Panc1 (cell line): ENCODE results near the gene INPPL1.

ENCODE experiments used
- POLR2AphosphoS5 ChIP-seq: IDR thresholded peaks from 2 replicates; pipeline ENCODE4 v1.6.1; 2012; ENCODE audit warnings: mild to moderate bottlenecking, low read depth, low read length, moderate library complexity
- SIN3A ChIP-seq: IDR thresholded peaks from 2 replicates; pipeline ENCODE4 v1.6.1; 2012; ENCODE audit warnings: low read depth, mild to moderate bottlenecking, low read length, moderate library complexity, borderline replicate concordance; ENCODE audit not compliant: insufficient read depth
- TCF7L2 ChIP-seq: IDR thresholded peaks from 2 replicates; pipeline ENCODE4 v1.6.1; 2011; ENCODE audit warnings: mild to moderate bottlenecking, low read depth, low read length, inconsistent platforms
- TF ChIP-seq, protein P1 (sequence below): fragments of 450-650 bp; IDR thresholded peaks from 2 replicates; pipeline ENCODE4 v1.5.1; 2017; ENCODE audit warnings: mild to moderate bottlenecking
- TF ChIP-seq, protein P2 (sequence below), 2 experiments: IDR thresholded peaks; 2 replicates each; pipeline ENCODE4 v1.6.1; 2011 to 2012; ENCODE audit warnings: low read depth in 2 of 2, control low read depth in 1 of 2, low read length in 1 of 2, mild to moderate bottlenecking in 1 of 2, moderate library complexity in 1 of 2; ENCODE audit not compliant: insufficient read depth in 1 of 2

DNA sequence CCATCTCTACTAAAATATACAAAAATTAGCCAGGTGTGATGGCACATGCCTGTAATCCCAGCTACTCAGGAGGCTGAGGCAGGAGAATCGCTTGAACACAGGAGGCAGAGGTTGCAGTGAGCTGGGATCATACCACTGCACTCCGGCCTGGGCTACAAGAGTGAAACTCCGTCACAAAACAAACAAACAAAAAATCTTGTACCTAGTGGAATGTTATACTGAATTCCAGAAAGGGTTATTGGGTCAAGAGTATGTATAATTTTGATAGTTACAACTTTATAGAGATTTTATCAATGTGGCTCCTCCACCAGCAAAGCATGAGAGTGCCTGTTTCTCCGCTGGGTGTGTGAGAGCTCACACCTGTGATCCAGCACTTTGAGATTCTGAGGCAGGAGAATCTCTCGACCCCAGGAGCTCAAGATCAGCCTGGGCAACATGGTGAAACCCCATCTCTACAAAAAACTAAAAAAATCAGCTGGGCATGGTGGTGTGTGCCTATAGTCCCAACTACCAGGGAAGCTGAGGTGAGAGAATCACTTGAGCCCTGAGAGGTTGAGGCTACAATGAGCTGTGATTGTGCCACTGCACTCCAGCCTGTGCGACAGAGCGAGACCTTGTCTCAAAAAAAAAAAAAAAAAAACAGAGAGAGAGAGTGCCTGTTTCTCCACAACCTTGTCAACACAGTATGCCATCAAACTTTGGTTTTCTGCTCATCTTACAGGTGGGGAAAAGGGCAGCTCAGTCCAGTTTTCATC, 45.3 kb upstream of the INPPL1 start:
- TF ChIP-seq, protein P1, sequence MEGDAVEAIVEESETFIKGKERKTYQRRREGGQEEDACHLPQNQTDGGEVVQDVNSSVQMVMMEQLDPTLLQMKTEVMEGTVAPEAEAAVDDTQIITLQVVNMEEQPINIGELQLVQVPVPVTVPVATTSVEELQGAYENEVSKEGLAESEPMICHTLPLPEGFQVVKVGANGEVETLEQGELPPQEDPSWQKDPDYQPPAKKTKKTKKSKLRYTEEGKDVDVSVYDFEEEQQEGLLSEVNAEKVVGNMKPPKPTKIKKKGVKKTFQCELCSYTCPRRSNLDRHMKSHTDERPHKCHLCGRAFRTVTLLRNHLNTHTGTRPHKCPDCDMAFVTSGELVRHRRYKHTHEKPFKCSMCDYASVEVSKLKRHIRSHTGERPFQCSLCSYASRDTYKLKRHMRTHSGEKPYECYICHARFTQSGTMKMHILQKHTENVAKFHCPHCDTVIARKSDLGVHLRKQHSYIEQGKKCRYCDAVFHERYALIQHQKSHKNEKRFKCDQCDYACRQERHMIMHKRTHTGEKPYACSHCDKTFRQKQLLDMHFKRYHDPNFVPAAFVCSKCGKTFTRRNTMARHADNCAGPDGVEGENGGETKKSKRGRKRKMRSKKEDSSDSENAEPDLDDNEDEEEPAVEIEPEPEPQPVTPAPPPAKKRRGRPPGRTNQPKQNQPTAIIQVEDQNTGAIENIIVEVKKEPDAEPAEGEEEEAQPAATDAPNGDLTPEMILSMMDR: no peak
- TF ChIP-seq, protein P2, sequence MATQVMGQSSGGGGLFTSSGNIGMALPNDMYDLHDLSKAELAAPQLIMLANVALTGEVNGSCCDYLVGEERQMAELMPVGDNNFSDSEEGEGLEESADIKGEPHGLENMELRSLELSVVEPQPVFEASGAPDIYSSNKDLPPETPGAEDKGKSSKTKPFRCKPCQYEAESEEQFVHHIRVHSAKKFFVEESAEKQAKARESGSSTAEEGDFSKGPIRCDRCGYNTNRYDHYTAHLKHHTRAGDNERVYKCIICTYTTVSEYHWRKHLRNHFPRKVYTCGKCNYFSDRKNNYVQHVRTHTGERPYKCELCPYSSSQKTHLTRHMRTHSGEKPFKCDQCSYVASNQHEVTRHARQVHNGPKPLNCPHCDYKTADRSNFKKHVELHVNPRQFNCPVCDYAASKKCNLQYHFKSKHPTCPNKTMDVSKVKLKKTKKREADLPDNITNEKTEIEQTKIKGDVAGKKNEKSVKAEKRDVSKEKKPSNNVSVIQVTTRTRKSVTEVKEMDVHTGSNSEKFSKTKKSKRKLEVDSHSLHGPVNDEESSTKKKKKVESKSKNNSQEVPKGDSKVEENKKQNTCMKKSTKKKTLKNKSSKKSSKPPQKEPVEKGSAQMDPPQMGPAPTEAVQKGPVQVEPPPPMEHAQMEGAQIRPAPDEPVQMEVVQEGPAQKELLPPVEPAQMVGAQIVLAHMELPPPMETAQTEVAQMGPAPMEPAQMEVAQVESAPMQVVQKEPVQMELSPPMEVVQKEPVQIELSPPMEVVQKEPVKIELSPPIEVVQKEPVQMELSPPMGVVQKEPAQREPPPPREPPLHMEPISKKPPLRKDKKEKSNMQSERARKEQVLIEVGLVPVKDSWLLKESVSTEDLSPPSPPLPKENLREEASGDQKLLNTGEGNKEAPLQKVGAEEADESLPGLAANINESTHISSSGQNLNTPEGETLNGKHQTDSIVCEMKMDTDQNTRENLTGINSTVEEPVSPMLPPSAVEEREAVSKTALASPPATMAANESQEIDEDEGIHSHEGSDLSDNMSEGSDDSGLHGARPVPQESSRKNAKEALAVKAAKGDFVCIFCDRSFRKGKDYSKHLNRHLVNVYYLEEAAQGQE (IDR thresholded peaks at IDR 0.05; ENCODE audit: insufficient read depth in 1 of 2, low read depth in 2 of 2, low read length in 1 of 2): no peak
- TF ChIP-seq SIN3A (no peak), POLR2AphosphoS5 (no peak), TCF7L2 (no peak)
